Body of pancreas (tissue), 4 donors: ENCODE results near the gene RIMBP2.

Experiments
- CTCF ChIP-seq, 7 experiments: fragments of 450-650 bp in 4 of 7; fragments of 200-600 bp in 3 of 7; sonication (generic) in 3 of 7; IDR thresholded peaks; one replicate each; pipeline ENCODE4 v1.5.1; 2016 to 2019; ENCODE audit warnings: antibody characterized with exemption in 7 of 7
- POLR2A ChIP-seq, 3 donors: fragments of 450-650 bp; IDR thresholded peaks; one replicate each; pipeline ENCODE4 v1.6.1; 2016; ENCODE audit warnings: antibody characterized with exemption in 3 of 3, mild to moderate bottlenecking in 2 of 3

- no peak for TF ChIP-seq CTCF (IDR thresholded peaks at IDR 0.05)
- TF ChIP-seq POLR2A (IDR thresholded peaks at IDR 0.05): no peak
Measured at GRCh38 chr12:130632642-130633041, 83.5 kb downstream of the RIMBP2 start.
